Gastrocnemius medialis (tissue), 4 donors: ENCODE measurements around the gene PTPRM.

Experiments
- CTCF ChIP-seq, 5 experiments: fragments of 450-650 bp in 3 of 5; fragments of 200-600 bp in 2 of 5; sonication (generic) in 2 of 5; IDR thresholded peaks in 4 of 5; conservative IDR thresholded peaks in 1 of 5; 1 replicate in 4 of 5; 2 replicates in 1 of 5; pipeline ENCODE4 v1.5.1; 2016 to 2019; ENCODE audit warnings: antibody characterized with exemption in 5 of 5, mild to moderate bottlenecking in 3 of 5, moderate library complexity in 3 of 5
- POLR2A ChIP-seq, 2 donors: fragments of 450-650 bp; IDR thresholded peaks; one replicate each; pipeline ENCODE4 v1.6.1; 2017; ENCODE audit warnings: antibody characterized with exemption in 2 of 2, mild to moderate bottlenecking in 2 of 2, moderate library complexity in 2 of 2

GRCh38 chr18:7517852-7518251 is 49.3 kb upstream of the PTPRM start:
- TF ChIP-seq CTCF (IDR thresholded peaks at IDR 0.05 in 4 of 5, conservative IDR thresholded peaks at IDR 0.05 in 1 of 5) (no peak), POLR2A (IDR thresholded peaks at IDR 0.05) (no peak)
